Measurements from ENCODE around the gene TRMT10B. TPM values are rescaled to one million over a fixed set of nuclear protein-coding genes. Genes with fewer than 3 reads are reported as not detected.
"Not testable (repeated sequence)": the region's sequence is repeated elsewhere in the genome, so short reads cannot be mapped to it uniquely, and the experiment has no call there.

The TRMT10B gene
- total RNA-seq, 1 experiment from 2014 or later = 2.1 TPM

DNA sequence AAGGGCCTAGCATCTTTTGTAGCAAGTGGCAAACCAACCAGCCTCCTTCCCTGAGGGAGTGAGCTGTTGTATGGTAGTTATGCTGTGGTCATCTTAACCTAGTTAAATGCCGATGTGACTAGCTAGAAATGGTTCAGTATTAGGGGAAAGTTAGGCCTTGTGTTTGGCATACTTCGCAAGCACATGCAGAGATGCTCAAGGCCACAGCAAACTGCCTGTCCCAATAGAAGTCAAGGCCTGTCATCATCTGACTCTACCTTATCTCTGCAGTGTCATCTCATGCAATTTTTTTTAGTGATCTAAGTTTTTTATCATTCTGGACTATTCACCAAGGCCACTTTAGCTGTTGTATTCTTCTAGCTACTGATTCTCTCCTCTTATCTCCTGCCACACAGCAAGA lies 36.5 kb downstream of the TRMT10B start:
- no peak for DNase-seq (ENCODE audit: low spot score)
- in situ Hi-C loops (cut with HindIII; ENCODE audit: low sequenced_read_pairs) = no loop called here

DNA sequence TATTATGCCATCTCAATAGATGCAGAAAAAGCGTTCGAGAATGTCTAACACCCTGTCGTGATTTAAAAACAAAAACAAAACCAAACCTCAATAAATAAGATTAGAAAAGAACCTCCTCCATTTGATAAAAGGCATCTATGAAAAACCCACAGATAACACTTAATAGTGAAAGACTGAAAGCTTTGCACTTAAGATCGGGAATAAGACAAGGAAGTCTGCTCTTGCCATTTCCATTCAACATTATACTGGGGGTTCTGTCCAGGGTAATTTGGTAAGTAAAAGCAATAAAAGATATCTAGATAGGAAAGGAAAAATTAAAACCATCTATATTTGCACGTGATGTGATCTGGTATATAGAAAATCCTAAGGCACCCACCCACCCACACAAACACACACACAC lies 38.5 kb downstream of the TRMT10B start:
- in situ Hi-C loops (cut with HindIII; ENCODE audit: low sequenced_read_pairs) = no loop called here
- no peak for DNase-seq (ENCODE audit: low spot score)

GRCh38 chr9:37796232-37796631 lies 42.6 kb downstream of the TRMT10B start:
- DNase-seq (ENCODE audit: low spot score) = no peak
- in situ Hi-C loops (cut with HindIII; ENCODE audit: low sequenced_read_pairs) = no loop called here

- no peak for DNase-seq (ENCODE audit: low spot score)
- in situ Hi-C loops (cut with HindIII; ENCODE audit: low sequenced_read_pairs) = no loop called here
Measured at GRCh38 chr9:37798677-37799076, 45.1 kb downstream of the TRMT10B start.

- peak; percentile 79 for DNase-seq (ENCODE audit: low spot score)
- in situ Hi-C loops (cut with HindIII; ENCODE audit: low sequenced_read_pairs) = no loop called here
Measured at GRCh38 chr9:37800631-37801286, 47.2 kb downstream of the TRMT10B start, which contains the start of gene DCAF10. DCAF10 (plus strand) TSS chr9:37800797; CDS start chr9:37800867, 70 bp downstream.

DNA sequence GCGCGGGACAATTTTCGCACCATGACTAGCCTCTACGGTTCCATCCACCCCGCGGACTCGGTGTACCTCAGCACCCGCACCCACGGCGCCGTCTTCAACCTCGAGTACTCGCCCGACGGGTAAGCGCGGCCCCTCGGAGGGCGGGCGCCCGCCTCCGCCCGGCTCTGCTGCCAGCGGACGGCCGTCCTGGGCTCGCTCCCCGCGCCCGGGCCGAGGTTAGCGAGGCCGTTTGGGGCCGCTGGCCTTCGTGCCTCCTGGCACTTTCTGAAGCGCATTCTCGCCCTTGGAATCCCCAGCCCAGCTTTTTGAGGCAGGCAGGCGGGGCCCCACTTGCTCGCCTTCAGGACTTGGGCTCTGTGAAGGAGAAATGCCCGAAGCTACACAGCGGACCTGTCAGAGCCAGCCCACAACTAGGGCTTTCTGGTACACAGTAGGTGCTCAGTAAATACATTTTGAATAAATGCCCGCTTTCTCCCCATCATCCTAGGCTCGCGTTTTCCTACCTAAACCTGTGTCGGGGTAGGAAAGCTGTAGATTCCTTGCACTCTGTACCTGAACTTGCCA lies 47.8 kb downstream of the TRMT10B start:
- in situ Hi-C loops (cut with HindIII; ENCODE audit: low sequenced_read_pairs) = no loop called here
- DNase-seq (ENCODE audit: low spot score) = no peak

DNA sequence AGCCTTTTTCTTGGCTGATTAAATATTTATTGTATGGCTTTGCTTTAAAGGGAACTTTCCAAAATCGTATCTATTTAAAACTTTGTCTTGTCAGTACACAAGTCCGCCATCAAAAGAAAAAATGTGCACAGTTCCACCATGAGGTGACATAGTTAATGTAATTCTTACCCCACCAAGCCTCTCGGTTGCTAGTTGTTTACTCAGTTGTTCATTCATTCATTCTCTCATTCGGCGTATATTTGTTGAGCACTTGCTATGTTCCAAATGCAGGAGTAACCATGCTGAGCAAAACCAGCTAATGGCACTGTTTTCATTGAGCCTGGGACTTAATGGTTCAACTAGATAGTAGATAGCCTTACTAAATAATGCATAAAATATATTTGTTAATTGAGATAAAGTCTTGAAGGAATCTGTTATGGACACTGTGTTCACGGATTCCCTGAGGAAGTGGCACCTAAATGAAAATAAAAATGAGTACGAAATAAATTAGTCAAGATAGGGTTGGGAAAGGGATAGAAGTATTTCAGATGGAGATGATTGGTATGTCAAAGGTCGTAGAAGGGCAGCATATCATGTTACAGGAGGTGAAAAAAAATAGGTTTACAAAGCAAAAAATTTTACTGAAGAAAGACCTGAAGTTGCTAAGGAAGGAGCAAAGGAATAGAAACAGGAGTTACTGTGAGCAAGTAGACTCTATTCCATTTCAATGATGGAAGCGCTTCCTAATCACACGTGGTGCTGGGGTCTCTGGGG lies 48.5 kb downstream of the TRMT10B start:
- in situ Hi-C loops (cut with HindIII; ENCODE audit: low sequenced_read_pairs) = no loop called here
- DNase-seq (ENCODE audit: low spot score) = no peak

DNA sequence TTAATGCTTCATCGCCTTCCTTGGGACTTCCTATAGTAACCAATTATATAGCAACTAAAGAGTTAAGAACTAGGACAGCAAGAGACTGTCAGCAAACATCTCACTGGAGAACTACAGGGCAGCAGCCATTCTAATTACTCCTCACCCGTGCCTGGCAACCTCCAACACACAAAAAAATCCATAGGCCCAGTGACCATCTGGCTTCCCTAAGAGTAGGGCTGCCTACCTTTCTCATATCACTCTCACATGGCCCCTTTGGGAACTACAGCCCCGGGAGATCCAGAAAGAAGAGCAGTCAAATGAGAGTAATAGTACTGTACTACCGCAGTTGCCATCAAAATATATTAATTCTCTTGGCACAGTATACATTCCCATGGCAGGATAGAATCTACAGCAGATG lies 52.7 kb downstream of the TRMT10B start:
- no peak for DNase-seq (ENCODE audit: low spot score)
- in situ Hi-C loops (cut with HindIII; ENCODE audit: low sequenced_read_pairs) = no loop called here

- DNase-seq (ENCODE audit: low spot score); in situ Hi-C loops (cut with HindIII; ENCODE audit: low sequenced_read_pairs): not testable (repeated sequence)
Measured at GRCh38 chr9:37809676-37810075, 56.1 kb downstream of the TRMT10B start.

- DNase-seq (ENCODE audit: low spot score) = no peak
- in situ Hi-C loops (cut with HindIII; ENCODE audit: low sequenced_read_pairs) = no loop called here
Measured at GRCh38 chr9:37811906-37812476, 58.4 kb downstream of the TRMT10B start.

DNA sequence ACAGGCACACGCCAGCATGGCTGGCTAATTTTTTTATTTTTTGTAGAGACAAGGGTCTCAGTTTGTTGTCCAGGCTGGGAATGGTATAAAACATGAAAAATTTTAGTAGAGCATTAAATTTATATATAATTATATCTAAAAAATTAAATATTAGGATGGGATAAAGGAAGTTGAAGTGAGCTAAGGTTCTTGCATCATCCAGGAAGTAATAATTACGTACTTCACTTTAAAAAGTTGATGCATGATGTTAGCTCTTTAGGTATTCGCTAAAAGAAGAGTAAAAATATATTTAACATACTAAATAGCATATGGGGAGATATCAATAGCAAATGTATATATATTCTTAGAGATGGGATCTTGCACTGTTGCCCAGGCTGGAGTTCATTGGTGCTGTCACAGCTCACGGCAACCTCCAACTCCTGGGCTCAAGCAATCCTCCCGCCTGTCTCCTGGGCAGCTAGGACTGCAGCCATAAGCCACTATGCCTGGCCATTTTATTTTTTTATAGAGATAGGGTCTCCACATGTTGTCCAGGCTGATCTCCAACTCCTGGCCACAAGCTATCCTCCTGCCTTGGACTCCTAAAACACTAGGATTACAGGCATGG lies 59.3 kb downstream of the TRMT10B start:
- in situ Hi-C loops (cut with HindIII; ENCODE audit: low sequenced_read_pairs) = no loop called here
- no peak for DNase-seq (ENCODE audit: low spot score)

DNA sequence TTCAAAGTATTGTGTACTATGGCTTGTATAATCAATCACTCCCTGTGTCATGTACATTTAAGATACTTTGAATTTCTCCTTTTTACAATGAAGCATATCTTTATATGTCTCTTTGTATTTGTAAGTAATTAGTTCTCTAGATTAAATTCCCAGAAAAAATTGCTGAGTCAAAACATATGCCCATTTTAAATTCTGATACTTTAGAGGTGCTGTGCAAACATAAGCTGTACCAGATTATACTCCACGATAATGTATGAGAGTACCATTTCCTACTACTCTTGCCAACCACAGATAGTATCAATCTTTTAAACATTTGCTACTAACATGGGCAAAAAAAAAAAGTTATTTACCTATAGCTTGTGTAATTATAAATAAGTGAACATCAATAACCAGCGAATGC lies 65.2 kb downstream of the TRMT10B start:
- in situ Hi-C loops (cut with HindIII; ENCODE audit: low sequenced_read_pairs) = no loop called here
- DNase-seq (ENCODE audit: low spot score) = no peak

- in situ Hi-C loops (cut with HindIII; ENCODE audit: low sequenced_read_pairs) = no loop called here
- no peak for DNase-seq (ENCODE audit: low spot score)
Measured at GRCh38 chr9:37820142-37820541, 66.5 kb downstream of the TRMT10B start.

DNA sequence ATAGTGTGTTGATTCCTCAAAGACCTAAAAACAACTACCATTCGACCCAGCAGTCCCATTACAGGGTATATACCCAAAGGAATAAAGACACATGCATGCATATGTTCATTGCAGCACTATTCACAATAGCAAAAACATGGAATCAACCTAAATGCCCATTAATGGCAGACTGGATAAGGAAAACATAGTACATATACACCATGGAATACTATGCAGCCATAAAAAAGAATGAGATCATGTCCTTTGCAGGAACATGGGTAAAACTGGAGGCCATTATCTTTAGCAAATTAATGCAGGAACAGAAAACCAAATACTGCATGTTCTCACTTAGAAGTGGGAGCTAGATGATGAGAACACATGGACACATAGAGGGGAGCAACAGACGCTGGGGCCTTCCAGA lies 71.6 kb downstream of the TRMT10B start:
- in situ Hi-C loops (cut with HindIII; ENCODE audit: low sequenced_read_pairs) = not testable (repeated sequence)

GRCh38 chr9:37827483-37828165 lies 74.0 kb downstream of the TRMT10B start:
- in situ Hi-C loops (cut with HindIII; ENCODE audit: low sequenced_read_pairs) = no loop called here
- peak; percentile 4 for DNase-seq (ENCODE audit: low spot score)

More for the DNA sequence above, 71.6 kb downstream of the TRMT10B start:
- DNase-seq (ENCODE audit: low spot score) = not testable (repeated sequence)

All from G401 (cell line).